ENCODE measurements around the gene MAN1A1. TPM values are rescaled to one million over a fixed set of nuclear protein-coding genes. Genes with fewer than 3 reads are reported as not detected.
"Not testable (repeated sequence)": the region's sequence is repeated elsewhere in the genome, so short reads cannot be mapped to it uniquely, and the experiment has no call there.

The MAN1A1 gene
- total RNA-seq: 10 to 100 TPM; 13.7 to 13.9 TPM

- H3K4me1 Mint-ChIP-seq (ENCODE audit: low read depth): peaks cover 47% of the 10 kb centered on the region
- ChIA-PET POLR2A (interaction anchor here (0.7 to 3.1 kb wide), 10 partner anchors 27 to 629 kb away, joined by 3 to 44 read pairs (median 3); no protein-coding TSS in a partner anchor), CTCF (interaction anchor here (0.8 to 3.1 kb wide), 14 partner anchors 13 to 707 kb away, joined by 3 to 22 read pairs (median 4); no protein-coding TSS in a partner anchor)
- H3K27me3 Mint-ChIP-seq (ENCODE audit: low read depth): no peaks in the 10 kb centered on the region
- DNase-seq (peak; percentile 91), ATAC-seq (peak; percentile 91)
- peak within 1 kb of the TSS; percentile 82 for H3K27ac Mint-ChIP-seq
- H3K36me3 Mint-ChIP-seq (ENCODE audit: low read depth): peaks cover 19% of the 10 kb centered on the region
- H3K9me3 Mint-ChIP-seq (ENCODE audit: insufficient read depth): no peaks in the 10 kb centered on the region
- H3K4me3 Mint-ChIP-seq: peak within 1 kb of the TSS; percentile 76
Measured at GRCh38 chr6:119349361-119350201, at the start of gene MAN1A1. MAN1A1 (minus strand) TSS chr6:119349761; CDS start chr6:119349065, 696 bp downstream.

DNA sequence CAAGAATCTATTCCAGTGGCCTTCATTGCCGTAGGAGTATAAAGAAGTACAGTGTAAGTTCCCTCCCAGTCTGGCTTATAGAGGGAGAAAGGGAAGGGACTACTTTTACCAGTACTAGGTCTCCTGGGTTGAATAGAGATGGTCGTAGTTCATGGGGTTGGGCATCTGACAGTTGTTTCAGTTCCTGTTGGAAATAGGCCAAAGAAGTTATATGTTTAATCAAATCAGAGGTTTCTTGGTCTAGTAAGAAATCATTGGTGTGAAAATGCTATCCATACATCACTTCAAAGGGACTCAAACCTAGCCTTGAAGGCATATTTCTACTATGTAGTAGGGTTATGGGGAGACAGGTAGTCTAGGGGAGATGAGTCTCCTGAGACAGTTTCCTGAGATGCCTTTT, 45.6 kb upstream of the MAN1A1 start:
- Mint-ChIP-seq H3K27ac (no peak overlapping the region), H3K4me3 (no peak overlapping the region), H3K9me3 (ENCODE audit: insufficient read depth) (no peaks in the 10 kb centered on the region), H3K4me1 (ENCODE audit: low read depth) (no peaks in the 10 kb centered on the region), H3K36me3 (ENCODE audit: low read depth) (no peaks in the 10 kb centered on the region), H3K27me3 (ENCODE audit: low read depth) (no peaks in the 10 kb centered on the region)
- POLR2A ChIA-PET: no interaction called here
- CTCF ChIA-PET: no interaction called here
- DNase-seq (no peak), ATAC-seq (no peak)

DNA sequence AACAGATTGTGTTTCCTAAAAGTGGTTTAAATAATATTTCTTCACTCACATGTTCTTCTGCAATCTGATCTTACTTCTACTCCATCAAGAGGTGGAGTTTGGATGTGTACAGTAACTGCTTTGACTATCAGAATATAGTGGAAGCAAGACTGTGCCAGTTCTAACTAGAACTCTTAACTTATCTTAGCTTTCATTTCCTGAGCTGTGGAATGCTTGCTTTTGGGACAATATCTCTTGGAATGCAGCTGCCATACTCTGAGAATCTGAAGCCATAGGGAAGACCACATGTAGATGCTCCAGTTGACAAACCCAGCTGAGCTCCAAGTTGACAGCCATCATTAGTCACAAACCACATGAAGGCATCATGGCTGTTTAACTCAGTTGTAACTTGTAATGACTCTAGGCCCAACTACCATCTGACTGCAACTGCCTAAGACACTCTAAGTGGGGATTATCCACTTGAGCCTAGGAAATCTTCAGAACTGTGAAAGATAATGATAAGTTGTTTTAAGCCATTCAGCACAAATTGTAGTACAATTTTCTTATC, 40.8 kb upstream of the MAN1A1 start:
- DNase-seq: no peak
- Mint-ChIP-seq H3K27me3 (ENCODE audit: low read depth) (no peaks in the 10 kb centered on the region), H3K36me3 (ENCODE audit: low read depth) (no peaks in the 10 kb centered on the region), H3K4me3 (no peak overlapping the region), H3K4me1 (ENCODE audit: low read depth) (no peaks in the 10 kb centered on the region), H3K9me3 (ENCODE audit: insufficient read depth) (peaks cover 5% of the 10 kb centered on the region), H3K27ac (no peak overlapping the region)
- ATAC-seq: no peak
- POLR2A ChIA-PET: no interaction called here
- CTCF ChIA-PET: no interaction called here

GRCh38 chr6:119385994-119386393, 36.4 kb upstream of the MAN1A1 start:
- DNase-seq (no peak), ATAC-seq (no peak)
- no peak overlapping the region for H3K27ac Mint-ChIP-seq
- ChIA-PET CTCF (no interaction called here), POLR2A (no interaction called here)
- no peaks in the 10 kb centered on the region for H3K4me1 Mint-ChIP-seq (ENCODE audit: low read depth)
- no peaks in the 10 kb centered on the region for H3K36me3 Mint-ChIP-seq (ENCODE audit: low read depth)
- no peak overlapping the region for H3K4me3 Mint-ChIP-seq
- H3K27me3 Mint-ChIP-seq (ENCODE audit: low read depth): no peaks in the 10 kb centered on the region
- peaks cover 13% of the 10 kb centered on the region for H3K9me3 Mint-ChIP-seq (ENCODE audit: insufficient read depth)

DNA sequence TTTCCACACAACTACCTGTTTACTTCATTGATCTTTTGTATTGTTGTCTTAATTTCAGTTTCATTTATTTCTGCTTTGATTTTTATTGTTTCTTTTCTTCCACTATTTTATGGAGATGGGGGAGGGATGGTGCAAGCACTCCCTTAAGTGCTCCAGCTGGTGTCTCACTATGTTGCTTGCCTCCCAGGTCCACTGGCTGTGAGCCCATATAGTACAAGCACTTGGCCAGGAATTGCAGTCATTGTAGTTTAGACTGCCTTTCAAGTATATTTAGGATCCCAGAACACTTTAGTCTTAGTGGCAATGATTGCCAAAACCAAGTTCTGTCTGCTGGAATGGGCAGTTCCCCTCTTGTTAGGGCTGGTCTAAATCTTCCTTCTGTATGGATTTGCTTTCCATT, 34.9 kb upstream of the MAN1A1 start:
- Mint-ChIP-seq H3K9me3 (ENCODE audit: insufficient read depth) (peaks cover 13% of the 10 kb centered on the region), H3K27me3 (ENCODE audit: low read depth) (no peaks in the 10 kb centered on the region), H3K4me1 (ENCODE audit: low read depth) (no peaks in the 10 kb centered on the region), H3K36me3 (ENCODE audit: low read depth) (no peaks in the 10 kb centered on the region), H3K27ac (no peak overlapping the region), H3K4me3 (no peak overlapping the region)
- DNase-seq (no peak), ATAC-seq (no peak)
- POLR2A ChIA-PET: no interaction called here
- CTCF ChIA-PET: no interaction called here

DNA sequence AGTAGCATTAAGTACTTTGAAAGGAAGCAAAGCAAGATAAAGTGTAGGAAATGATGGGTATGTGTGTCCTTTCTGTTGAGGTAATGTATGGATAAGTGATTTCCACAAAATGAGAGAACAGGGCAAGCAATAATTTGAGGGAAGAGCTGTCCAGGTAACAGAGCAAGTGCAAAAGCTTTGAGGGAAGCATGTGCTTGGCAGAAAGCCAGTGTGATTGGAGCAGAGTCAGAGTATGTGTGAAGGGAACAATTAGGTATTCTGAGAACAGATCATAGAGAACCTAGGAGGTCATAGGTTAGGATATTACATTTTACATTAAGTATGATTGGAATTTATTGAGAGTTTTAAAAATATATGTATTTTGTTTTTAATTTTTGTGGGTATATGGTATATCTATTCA, 30.2 kb upstream of the MAN1A1 start:
- H3K27me3 Mint-ChIP-seq (ENCODE audit: low read depth): no peaks in the 10 kb centered on the region
- DNase-seq (no peak), ATAC-seq (no peak)
- H3K9me3 Mint-ChIP-seq (ENCODE audit: insufficient read depth): peaks cover 8% of the 10 kb centered on the region
- CTCF ChIA-PET: interaction anchor here (0.6 kb wide), 1 partner anchor 29 kb away, joined by 3 read pairs; no protein-coding TSS in a partner anchor
- POLR2A ChIA-PET: interaction anchor here (0.6 kb wide), 1 partner anchor 490 kb away, joined by 3 read pairs; no protein-coding TSS in a partner anchor
- H3K4me1 Mint-ChIP-seq (ENCODE audit: low read depth): no peaks in the 10 kb centered on the region
- no peak overlapping the region for H3K27ac Mint-ChIP-seq
- no peak overlapping the region for H3K4me3 Mint-ChIP-seq
- H3K36me3 Mint-ChIP-seq (ENCODE audit: low read depth): no peaks in the 10 kb centered on the region

- POLR2A ChIA-PET; CTCF ChIA-PET; H3K9me3 Mint-ChIP-seq (ENCODE audit: insufficient read depth); ATAC-seq; H3K27me3 Mint-ChIP-seq (ENCODE audit: low read depth); H3K4me3 Mint-ChIP-seq; DNase-seq; H3K4me1 Mint-ChIP-seq (ENCODE audit: low read depth); H3K36me3 Mint-ChIP-seq (ENCODE audit: low read depth); H3K27ac Mint-ChIP-seq: not testable (repeated sequence)
Measured at GRCh38 chr6:119377043-119377442, 27.5 kb upstream of the MAN1A1 start.

- Mint-ChIP-seq H3K4me1 (ENCODE audit: low read depth) (no peaks in the 10 kb centered on the region), H3K36me3 (ENCODE audit: low read depth) (peaks cover 12% of the 10 kb centered on the region), H3K9me3 (ENCODE audit: insufficient read depth) (no peaks in the 10 kb centered on the region), H3K27ac (no peak overlapping the region), H3K4me3 (no peak overlapping the region), H3K27me3 (ENCODE audit: low read depth) (no peaks in the 10 kb centered on the region)
- no peak for ATAC-seq
- ChIA-PET POLR2A (no interaction called here), CTCF (no interaction called here)
- no peak for DNase-seq
Measured at GRCh38 chr6:119370080-119370479, 20.5 kb upstream of the MAN1A1 start.

- H3K27me3 Mint-ChIP-seq (ENCODE audit: low read depth): no peaks in the 10 kb centered on the region
- no peaks in the 10 kb centered on the region for H3K4me1 Mint-ChIP-seq (ENCODE audit: low read depth)
- POLR2A ChIA-PET: no interaction called here
- H3K27ac Mint-ChIP-seq: no peak overlapping the region
- DNase-seq (no peak), ATAC-seq (no peak)
- H3K9me3 Mint-ChIP-seq (ENCODE audit: insufficient read depth): peaks cover 4% of the 10 kb centered on the region
- H3K36me3 Mint-ChIP-seq (ENCODE audit: low read depth): peaks cover 17% of the 10 kb centered on the region
- CTCF ChIA-PET: no interaction called here
- H3K4me3 Mint-ChIP-seq: no peak overlapping the region
Measured at GRCh38 chr6:119368921-119369320, 19.4 kb upstream of the MAN1A1 start.

- Mint-ChIP-seq H3K27ac (no peak overlapping the region), H3K36me3 (ENCODE audit: low read depth) (peaks cover 15% of the 10 kb centered on the region), H3K27me3 (ENCODE audit: low read depth) (no peaks in the 10 kb centered on the region), H3K9me3 (ENCODE audit: insufficient read depth) (peaks cover 4% of the 10 kb centered on the region), H3K4me1 (ENCODE audit: low read depth) (peaks cover 16% of the 10 kb centered on the region), H3K4me3 (no peak overlapping the region)
- DNase-seq (no peak), ATAC-seq (no peak)
- ChIA-PET CTCF (no interaction called here), POLR2A (no interaction called here)
Measured at GRCh38 chr6:119361209-119361608, 11.6 kb upstream of the MAN1A1 start.

DNA sequence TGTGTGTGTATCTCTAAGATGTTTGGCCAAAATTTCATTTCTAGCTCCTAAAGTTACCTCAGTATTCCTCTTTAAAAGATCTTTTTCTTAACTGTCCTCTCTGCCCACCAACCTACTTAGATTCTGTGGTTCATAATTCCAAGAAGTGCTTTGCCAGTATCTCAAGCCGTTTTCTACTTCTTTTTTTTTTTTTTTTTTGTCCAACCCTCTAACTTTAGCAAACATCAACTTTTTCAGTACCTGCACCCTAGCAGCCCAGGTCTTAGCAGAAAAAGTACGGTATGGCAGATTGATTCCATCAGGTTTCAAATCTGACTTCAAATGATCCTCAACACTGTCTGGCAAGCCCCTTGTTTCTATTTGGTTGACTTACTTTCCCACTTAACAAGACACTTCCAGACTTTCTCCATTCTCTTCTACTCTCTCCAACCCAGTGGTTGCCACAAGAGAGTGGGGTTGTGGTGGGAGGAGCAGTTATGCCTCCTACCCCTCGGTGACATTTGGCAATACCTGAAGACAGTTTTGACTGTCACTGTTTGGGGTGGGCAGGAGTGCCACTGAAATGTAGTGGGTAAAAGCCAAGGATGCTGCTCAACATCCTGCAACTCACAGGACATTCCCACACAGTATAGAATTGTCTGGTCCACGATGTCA, 10.8 kb upstream of the MAN1A1 start:
- ChIA-PET POLR2A (no interaction called here), CTCF (no interaction called here)
- Mint-ChIP-seq H3K9me3 (ENCODE audit: insufficient read depth) (peaks cover 4% of the 10 kb centered on the region), H3K4me3 (no peak overlapping the region), H3K27ac (no peak overlapping the region), H3K36me3 (ENCODE audit: low read depth) (peaks cover 11% of the 10 kb centered on the region), H3K27me3 (ENCODE audit: low read depth) (no peaks in the 10 kb centered on the region), H3K4me1 (ENCODE audit: low read depth) (peaks cover 16% of the 10 kb centered on the region)
- ATAC-seq (no peak), DNase-seq (no peak)

- POLR2A ChIA-PET: no interaction called here
- no peaks in the 10 kb centered on the region for H3K27me3 Mint-ChIP-seq (ENCODE audit: low read depth)
- CTCF ChIA-PET: no interaction called here
Measured at GRCh38 chr6:119355890-119356289, 6.3 kb upstream of the MAN1A1 start.

More at GRCh38 chr6:119355890-119356289, 6.3 kb upstream of the MAN1A1 start:
- Mint-ChIP-seq H3K4me1 (ENCODE audit: low read depth) (peaks cover 25% of the 10 kb centered on the region), H3K9me3 (ENCODE audit: insufficient read depth) (no peaks in the 10 kb centered on the region), H3K4me3 (no peak overlapping the region), H3K27ac (no peak overlapping the region), H3K36me3 (ENCODE audit: low read depth) (peaks cover 3% of the 10 kb centered on the region)
- DNase-seq: no peak
- no peak for ATAC-seq

Data from activated CD8-positive, alpha-beta T cell treated with anti-CD3 and anti-CD28 coated beads, Interleukin-2, amount 10 ng/mL, durations not matched to agents 7 days and 5 days (primary cell).